Measurements from ENCODE around the gene POF1B.

POF1B gene

GRCh38 chrX:85244450-85245211 is 134.8 kb downstream of the POF1B start:
- DNase-seq = peak; percentile 9
- Histone ChIP-seq H3K4me3 (ENCODE audit: low read depth, low read length) (peak overlapping the region; percentile 91), H3K9me3 (ENCODE audit: severe bottlenecking) (no peaks in the 10 kb centered on the region), H3K27ac (peak overlapping the region; percentile 94), H3K36me3 (peaks cover 2% of the 10 kb centered on the region; the same call in 1 of the 2 replicates), H3K27me3 (ENCODE audit: insufficient read depth, low read depth, severe bottlenecking) (peaks cover 6% of the 10 kb centered on the region)
- TF ChIP-seq CTCF (IDR thresholded peaks at IDR 0.05; ENCODE audit: low read depth, low read length) = no peak

- peak within 1 kb of the TSS; percentile 94 for H3K27ac ChIP-seq
- DNase-seq = peak; percentile 86
- H3K27me3 ChIP-seq (ENCODE audit: insufficient read depth, low read depth, severe bottlenecking) = peaks cover 6% of the 10 kb centered on the region
- TF ChIP-seq CTCF (IDR thresholded peaks at IDR 0.05; ENCODE audit: low read depth, low read length) = no peak
- H3K36me3 ChIP-seq = 0 out of 2 replicates have a peak, but pooled peaks cover 2% of the 10 kb centered on the region
- H3K9me3 ChIP-seq (ENCODE audit: severe bottlenecking) = no peaks in the 10 kb centered on the region
- H3K4me3 ChIP-seq (ENCODE audit: low read depth, low read length) = peak within 1 kb of the TSS; percentile 91
Observed at GRCh38 chrX:85243761-85244449, 135.6 kb downstream of the POF1B start, which contains the start of the genes SATL1 and ZNF711. TSS of gene SATL1 (minus strand) at chrX:85243779. CDS start at chrX:85108968, 134,811 bp downstream. TSS of gene ZNF711 (plus strand) at chrX:85243991. CDS start at chrX:85247573, 3,582 bp downstream.

GRCh38 chrX:85243155-85243554 is 136.3 kb downstream of the POF1B start:
- DNase-seq = no peak
- 0 out of 2 replicates have a peak, but pooled peaks cover 2% of the 10 kb centered on the region for H3K36me3 ChIP-seq
- H3K27me3 ChIP-seq (ENCODE audit: insufficient read depth, low read depth, severe bottlenecking) = peaks cover 6% of the 10 kb centered on the region
- no peak for TF ChIP-seq CTCF (IDR thresholded peaks at IDR 0.05; ENCODE audit: low read depth, low read length)
- peak overlapping the region; percentile 91 for H3K4me3 ChIP-seq (ENCODE audit: low read depth, low read length)
- no peaks in the 10 kb centered on the region for H3K9me3 ChIP-seq (ENCODE audit: severe bottlenecking)
- peak overlapping the region; percentile 35; the same call in 1 of the 2 replicates for H3K27ac ChIP-seq
